Measurements from ENCODE around the gene GEN1. TPM values are rescaled to one million over a fixed set of nuclear protein-coding genes. Genes with fewer than 3 reads are reported as not detected.

GEN1 gene
- total RNA-seq, 1 donor from 2014 or later: 43.5 TPM

- H3K9ac ChIP-seq: no peak overlapping the region
- Mint-ChIP-seq H3K36me3 (peaks cover 10% of the 10 kb centered on the region), H3K9me3 (no peaks in the 10 kb centered on the region), H3K27me3 (ENCODE audit: insufficient read depth, low read depth) (no peaks in the 10 kb centered on the region), H3K27ac (no peak overlapping the region), H3K4me1 (no peaks in the 10 kb centered on the region), H3K4me3 (no peak overlapping the region)
- peaks cover 8% of the 10 kb centered on the region for H3K79me2 ChIP-seq (ENCODE audit: low read depth)
- peaks cover 36% of the 10 kb centered on the region for H3K36me3 ChIP-seq
- peaks cover 3% of the 10 kb centered on the region for H4K20me1 ChIP-seq (ENCODE audit: low read depth)
- H3K4me2 ChIP-seq: no peak overlapping the region
- H3K4me1 ChIP-seq: no peaks in the 10 kb centered on the region
- H3K9me3 ChIP-seq (ENCODE audit: low read depth): no peaks in the 10 kb centered on the region
- H3F3A ChIP-seq (ENCODE audit: low read depth): peaks cover 20% of the 10 kb centered on the region
- no peak for TF ChIP-seq CTCF (IDR thresholded peaks at IDR 0.05)
- no peak for TF ChIP-seq EZH2phosphoT487 (IDR thresholded peaks at IDR 0.05)
- TF ChIP-seq EZH2 (IDR thresholded peaks at IDR 0.05): no peak
- DNase-seq (ENCODE audit: low spot score): no peak
- H2AFZ ChIP-seq (replicated peaks): no peak overlapping the region
- no peak overlapping the region for H3K4me3 ChIP-seq
- no peaks in the 10 kb centered on the region for H3K27me3 ChIP-seq
- H3K27ac ChIP-seq: no peak overlapping the region
These were observed 11.5 kb downstream of the GEN1 start for GRCh38 chr2:17765398-17765797.

GRCh38 chr2:17768894-17769293 is 15.0 kb downstream of the GEN1 start:
- peaks cover 43% of the 10 kb centered on the region for H3K36me3 ChIP-seq
- DNase-seq (ENCODE audit: low spot score): no peak
- H3K9ac ChIP-seq: no peak overlapping the region
- H2AFZ ChIP-seq (replicated peaks): no peak overlapping the region
- peaks cover 22% of the 10 kb centered on the region for H3F3A ChIP-seq (ENCODE audit: low read depth)
- no peaks in the 10 kb centered on the region for H3K27me3 ChIP-seq
- Mint-ChIP-seq H3K9me3 (no peaks in the 10 kb centered on the region), H3K4me1 (no peaks in the 10 kb centered on the region), H3K27ac (no peak overlapping the region), H3K4me3 (no peak overlapping the region), H3K36me3 (peaks cover 6% of the 10 kb centered on the region), H3K27me3 (ENCODE audit: insufficient read depth, low read depth) (no peaks in the 10 kb centered on the region)
- no peak overlapping the region for H3K4me3 ChIP-seq
- TF ChIP-seq EZH2 (IDR thresholded peaks at IDR 0.05): no peak
- no peak for TF ChIP-seq EZH2phosphoT487 (IDR thresholded peaks at IDR 0.05)
- no peak for TF ChIP-seq CTCF (IDR thresholded peaks at IDR 0.05)
- no peaks in the 10 kb centered on the region for H3K79me2 ChIP-seq (ENCODE audit: low read depth)
- no peak overlapping the region for H3K27ac ChIP-seq
- no peaks in the 10 kb centered on the region for H3K9me3 ChIP-seq (ENCODE audit: low read depth)
- peaks cover 3% of the 10 kb centered on the region for H4K20me1 ChIP-seq (ENCODE audit: low read depth)
- no peak overlapping the region for H3K4me2 ChIP-seq
- no peaks in the 10 kb centered on the region for H3K4me1 ChIP-seq

GRCh38 chr2:17771956-17772355 is 18.0 kb downstream of the GEN1 start:
- Histone ChIP-seq H3K36me3 (peaks cover 38% of the 10 kb centered on the region), H2AFZ (replicated peaks) (no peak overlapping the region), H3K4me2 (no peak overlapping the region), H3K4me1 (no peaks in the 10 kb centered on the region), H3K9ac (no peak overlapping the region), H3K9me3 (ENCODE audit: low read depth) (no peaks in the 10 kb centered on the region), H4K20me1 (ENCODE audit: low read depth) (peaks cover 3% of the 10 kb centered on the region), H3K4me3 (no peak overlapping the region), H3K79me2 (ENCODE audit: low read depth) (no peaks in the 10 kb centered on the region), H3K27me3 (no peaks in the 10 kb centered on the region), H3K27ac (no peak overlapping the region), H3F3A (ENCODE audit: low read depth) (peaks cover 28% of the 10 kb centered on the region)
- no peak for TF ChIP-seq EZH2phosphoT487 (IDR thresholded peaks at IDR 0.05)
- TF ChIP-seq CTCF (IDR thresholded peaks at IDR 0.05): no peak
- TF ChIP-seq EZH2 (IDR thresholded peaks at IDR 0.05): no peak
- no peaks in the 10 kb centered on the region for H3K27me3 Mint-ChIP-seq (ENCODE audit: insufficient read depth, low read depth)
- no peak overlapping the region for H3K27ac Mint-ChIP-seq
- no peaks in the 10 kb centered on the region for H3K4me1 Mint-ChIP-seq
- H3K4me3 Mint-ChIP-seq: no peak overlapping the region
- no peak for DNase-seq (ENCODE audit: low spot score)
- H3K9me3 Mint-ChIP-seq: no peaks in the 10 kb centered on the region
- H3K36me3 Mint-ChIP-seq: peaks cover 2% of the 10 kb centered on the region
